Non-pigmented ciliary epithelial cell (primary cell): Measurements from ENCODE around the gene CRYGN.

Experiments
- DNase-seq: peaks from one replicate; pipeline ENCODE4 v3.0.0-alpha.2; 2010; ENCODE audit warnings: low read depth

Gene CRYGN

DNA sequence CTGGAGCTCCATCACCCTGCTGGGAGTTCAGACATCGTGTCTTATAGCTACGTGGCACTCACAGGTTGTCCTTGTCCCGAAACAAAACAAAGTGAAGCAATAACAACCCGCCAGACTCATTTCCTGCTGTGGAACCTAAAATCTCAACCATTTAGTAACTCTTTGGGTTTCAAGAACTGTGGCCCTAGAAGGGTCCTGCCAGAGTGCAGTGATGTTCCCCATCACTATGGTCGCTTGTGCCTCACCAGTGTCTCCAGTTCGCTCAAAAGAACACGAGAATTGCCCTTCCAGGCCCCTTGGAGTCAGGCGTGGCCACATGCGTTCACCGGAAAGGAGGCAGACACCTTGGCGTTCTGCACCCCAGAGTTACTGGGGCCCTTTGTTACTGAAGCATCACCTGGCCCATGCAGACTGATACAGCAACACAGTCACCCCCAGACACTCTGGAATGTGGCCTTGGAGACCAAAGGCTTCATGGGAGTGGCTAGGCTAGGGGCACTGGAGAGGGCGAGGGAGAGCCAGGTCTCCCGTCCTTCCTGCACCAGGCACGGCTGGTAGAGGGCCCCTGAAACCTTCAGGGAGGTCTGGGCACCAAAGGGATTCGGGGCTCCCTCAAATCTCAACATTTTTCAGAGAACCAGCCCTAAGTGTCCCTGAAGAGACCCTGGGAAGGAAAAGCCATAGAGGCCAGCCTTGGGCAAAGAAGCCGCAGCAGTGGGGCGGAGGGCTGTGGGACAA lies 908 bp downstream of the CRYGN start:
- no peak for DNase-seq

DNA sequence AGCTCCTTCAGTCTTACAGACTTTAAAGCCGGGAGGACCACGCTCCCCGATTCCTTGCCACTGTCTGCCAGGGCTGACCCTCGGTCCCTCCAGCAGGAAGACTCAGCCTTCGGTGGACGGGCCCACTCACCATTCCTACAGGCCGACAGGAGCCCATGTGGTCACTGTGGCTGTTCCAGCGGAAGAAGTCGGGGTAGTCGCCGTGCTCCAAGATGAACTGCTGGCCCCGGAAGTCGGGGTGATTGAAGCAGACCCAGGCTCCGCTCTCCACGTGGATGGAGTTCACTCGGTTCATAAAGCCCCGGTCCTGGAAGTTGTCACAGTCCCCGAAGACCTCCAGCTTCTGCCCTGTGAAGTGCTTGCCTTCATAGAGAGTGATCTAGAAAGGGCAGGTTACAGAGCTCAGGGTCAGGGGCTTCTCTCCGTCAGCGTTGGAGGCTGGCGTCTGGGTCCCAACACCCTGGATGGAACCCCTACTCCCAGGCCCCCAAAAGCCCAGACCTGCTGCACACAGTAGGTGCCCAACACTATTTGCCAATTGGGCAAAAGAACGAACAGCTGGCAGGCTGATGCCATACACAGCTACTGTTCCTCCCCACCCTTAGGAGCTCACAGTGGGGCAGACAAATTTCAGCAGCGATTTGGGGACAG lies 1.9 kb downstream of the CRYGN start:
- no peak for DNase-seq

DNA sequence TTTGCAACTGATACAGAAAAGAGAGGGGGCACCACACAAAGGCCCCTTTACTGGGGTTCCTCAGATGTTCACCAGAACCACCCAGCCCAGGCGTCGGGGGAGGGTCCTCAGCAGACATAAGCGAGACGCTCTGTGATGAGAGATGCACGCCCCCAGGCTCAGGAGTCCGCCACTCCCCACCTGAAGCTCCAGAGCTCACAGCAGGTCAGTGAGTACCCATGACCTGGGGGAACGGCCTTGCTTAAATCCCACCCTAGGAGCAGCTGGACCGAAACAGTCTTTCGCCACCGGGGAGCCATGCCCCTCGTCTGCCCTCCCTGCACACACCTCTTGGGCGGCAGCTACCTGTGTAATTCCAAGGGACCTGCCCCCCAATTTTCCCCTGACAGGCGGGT lies 2.8 kb downstream of the CRYGN start:
- no peak for DNase-seq

DNA sequence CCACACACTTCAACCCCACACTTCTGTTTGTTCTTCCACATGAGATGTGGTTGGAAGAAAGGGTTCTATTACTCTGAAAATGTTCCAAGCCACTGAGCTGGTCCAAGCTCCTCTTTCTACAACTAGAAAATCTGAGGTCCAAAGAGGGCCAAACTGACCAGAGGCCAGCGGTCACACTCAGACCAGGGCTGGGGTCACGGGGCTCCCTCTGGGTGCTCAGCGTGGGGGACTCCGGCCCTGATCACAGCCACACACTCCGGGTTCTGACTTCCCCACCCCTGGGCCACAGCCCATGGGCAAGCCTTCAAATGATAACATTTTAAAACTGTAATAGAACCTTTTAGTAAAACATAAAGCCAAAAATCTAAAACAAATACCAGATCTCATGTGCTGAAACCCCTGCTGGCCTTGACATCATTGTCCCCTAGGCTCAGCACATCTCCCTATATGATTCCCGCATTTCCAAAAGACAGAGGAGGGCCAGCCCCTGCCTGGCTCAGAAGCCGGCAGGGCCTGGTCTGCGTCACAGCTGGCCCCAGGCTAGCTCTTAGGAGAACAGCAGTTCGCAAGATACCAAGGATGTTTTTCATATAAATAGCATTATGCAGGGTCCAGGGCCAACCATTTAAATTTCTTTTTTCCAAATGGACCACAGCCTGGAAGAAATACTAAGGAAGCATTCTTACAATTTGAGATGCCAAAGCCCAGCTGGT lies 3.3 kb downstream of the CRYGN start:
- no peak for DNase-seq

DNA sequence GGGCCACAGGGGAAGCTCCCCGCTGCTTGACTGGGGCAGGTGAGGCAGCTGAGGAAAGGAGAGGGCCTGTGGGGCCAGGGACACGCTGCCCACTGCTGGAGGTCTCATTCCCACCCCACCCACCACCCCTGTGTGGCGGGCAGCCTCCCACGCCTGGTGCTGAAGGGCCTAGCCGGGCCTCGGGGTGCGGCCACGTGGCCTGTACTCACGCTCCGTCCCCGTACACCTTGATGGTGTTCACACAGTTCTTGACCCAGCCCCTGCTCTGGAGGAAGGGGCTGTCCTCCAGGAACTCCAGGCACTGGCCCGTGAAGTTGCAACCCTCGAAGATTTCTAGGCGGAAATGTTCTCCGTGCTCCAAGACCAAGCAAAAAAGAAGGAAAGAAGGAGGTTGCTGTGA lies 4.0 kb downstream of the CRYGN start:
- no peak for DNase-seq

DNA sequence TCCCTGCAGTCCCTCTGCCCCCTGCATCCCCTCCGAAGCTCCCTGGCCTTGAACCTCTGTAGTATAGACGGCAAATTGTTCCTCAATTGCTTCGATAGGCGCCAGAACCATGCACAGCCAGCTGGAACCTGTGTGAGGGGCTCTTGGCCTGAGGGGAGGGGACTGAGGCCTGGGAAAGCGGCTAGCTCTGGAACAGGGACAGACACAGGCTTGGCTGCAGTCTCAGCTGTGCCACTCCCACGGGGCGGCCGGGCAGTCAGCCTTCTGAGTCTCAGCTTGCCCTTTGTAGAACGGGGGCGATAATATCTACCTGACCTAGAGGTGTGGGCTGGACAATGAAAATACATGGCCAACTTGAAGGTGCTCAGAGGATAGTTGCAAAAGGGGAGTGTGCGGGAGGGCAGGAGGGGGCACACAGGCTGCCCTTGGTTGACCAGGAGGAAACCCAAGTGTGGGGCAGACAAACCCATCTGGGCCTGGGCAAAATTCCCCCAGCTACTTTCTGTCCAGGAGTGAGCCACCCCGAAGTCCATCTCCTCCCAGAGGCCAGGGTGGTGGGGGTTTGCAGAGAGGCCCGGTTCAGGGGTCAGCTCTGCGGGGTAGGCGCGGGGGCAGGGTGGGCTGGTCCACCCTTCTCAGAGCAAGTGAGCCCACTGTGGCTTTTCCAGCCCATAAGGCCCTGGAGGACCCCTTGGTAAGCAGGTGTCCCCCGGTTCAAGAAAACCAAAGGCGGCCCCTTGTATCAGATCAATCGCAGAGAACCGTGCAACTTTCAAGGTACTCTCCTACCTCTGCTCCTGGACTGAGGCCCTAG lies 4.6 kb downstream of the CRYGN start:
- no peak for DNase-seq

DNA sequence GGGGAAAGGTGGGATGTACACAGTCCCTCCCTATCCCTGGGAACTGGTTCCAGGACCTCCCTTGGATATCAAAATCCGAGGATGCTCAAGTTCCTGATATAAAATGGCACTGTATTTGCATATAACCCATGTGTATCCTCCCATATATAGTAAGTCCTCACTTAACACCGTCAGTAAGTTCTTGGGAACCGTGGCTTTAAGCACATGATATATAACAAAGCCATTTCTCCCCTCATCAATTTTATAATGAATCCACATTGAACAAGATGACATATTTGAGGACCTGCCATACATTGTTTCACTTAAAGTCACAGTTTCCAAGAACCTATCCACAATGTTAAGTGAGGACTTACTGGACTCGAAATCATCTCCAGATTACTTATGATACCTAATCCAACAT lies 5.4 kb downstream of the CRYGN start:
- no peak for DNase-seq

DNA sequence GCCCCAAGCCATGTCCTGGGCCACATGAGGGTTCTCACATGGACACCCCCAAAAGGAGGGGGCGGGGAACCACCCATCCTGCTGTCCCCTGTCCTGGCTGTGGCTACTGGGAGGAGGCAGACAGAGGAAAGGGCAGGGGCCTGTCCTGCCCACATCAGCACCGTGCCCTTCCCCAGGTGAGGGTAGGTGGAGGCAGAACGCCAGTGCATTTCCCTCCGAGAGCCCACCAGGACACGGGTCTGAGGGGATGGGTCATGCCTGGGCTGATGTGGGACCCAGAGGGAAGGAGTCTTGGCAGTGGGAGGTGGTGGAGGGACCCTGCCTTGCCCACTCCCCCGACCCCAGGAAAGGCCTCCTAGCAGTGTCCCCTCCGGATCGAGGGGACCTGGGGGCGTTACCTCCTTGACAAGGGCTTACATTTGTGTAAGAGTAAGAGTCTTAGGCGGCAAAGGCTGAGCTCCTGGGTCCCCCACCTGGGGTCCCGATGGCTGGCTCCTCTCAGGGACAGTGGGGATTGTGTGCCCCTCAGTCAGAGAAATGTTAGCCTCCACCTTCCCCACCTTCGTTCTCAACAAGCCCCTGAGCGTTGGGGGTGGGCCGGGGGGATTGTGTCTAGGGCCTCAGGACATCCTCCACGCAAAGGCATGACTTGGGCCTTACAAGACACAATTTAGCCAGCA lies 6.1 kb downstream of the CRYGN start:
- no peak for DNase-seq

DNA sequence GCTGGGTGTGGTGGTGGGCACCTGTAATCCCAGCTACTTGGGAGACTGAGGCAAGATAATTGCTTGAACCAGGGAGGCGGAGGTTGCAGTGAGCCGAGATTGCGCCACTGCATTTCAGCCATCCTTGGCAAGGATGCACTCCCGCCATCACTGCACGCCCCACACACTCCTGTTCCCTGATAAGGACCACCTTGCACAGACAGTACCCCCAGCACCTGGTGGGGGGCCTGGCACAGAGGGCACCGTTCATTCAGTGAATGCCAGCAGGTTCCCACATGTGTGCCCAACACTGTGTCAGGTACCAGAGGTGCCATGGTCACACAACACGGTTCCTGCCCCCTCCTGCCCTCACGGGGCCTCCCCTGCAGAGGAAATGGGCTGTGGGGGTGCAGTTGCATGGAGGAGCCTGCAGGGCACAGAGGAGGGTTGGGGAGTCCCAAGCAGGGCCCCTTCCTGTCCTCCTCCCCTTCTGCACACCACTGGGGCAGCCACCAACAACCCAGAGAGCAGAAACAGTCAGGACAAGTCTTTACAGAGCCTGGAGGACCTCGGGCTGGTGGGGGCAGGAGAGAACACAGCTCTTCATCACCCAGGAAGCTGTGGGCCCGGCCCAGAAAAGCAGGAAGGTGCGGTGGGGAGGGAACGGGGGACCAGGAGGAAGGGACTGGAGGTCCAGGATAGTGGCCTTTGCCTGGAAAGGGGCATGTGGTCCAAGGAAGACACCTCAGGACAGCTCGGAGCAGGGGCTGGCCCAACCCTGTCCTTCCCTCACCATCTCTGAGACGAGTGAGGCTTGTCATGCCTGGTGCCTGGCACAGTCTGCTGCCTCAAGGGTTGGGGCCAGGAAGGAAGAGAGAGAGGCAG lies 7.1 kb downstream of the CRYGN start:
- no peak for DNase-seq

DNA sequence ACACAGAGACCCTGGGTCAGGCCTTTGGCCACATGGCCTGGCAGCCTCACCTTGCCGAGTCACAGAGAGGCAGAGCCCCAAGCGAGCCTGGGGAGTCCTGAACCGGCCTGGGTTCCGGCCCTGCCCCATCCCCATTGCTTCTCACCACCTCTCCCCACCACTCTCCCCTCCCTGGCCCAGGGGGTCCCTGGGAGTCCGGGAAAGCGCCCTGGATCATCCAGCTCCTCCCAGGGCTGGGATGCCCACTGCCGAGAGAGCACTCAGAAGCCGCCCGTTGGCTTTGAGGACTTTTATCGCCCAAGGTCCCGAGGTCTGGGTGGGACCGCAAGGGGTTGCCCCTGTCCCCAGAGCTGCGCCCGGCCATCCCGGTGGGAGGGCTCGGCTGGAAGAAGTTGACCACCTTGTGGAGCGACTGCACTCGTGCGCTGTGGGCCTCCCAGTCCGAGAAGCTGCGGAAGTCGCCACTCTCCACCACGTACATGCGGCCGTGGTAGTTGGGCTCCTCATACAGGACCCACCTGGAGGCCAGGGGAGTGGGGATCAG lies 8.1 kb downstream of the CRYGN start:
- no peak for DNase-seq

DNA sequence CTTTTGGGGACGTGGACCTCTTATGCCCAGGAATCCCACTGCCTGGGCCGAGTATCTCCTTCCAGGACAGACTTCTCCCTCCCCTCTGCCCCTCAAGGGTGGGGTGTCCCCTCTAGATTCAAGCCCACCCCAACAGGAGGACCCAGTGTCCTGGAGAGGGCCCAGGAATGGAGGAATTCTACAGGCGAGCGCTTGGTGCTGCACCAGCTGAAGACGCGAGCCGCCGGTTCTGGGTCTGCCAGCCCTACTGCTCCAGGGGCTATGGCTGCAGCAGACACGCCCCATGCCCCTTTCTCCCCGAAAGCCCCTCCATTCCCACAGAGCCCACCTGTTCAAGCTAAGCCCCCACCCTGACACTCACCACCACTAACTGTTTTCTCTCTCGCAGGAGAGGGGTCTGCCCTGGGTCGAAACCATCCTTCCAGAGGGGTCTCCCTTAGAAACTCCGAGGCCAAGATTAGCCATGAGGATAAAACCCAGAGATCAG lies 8.6 kb downstream of the CRYGN start:
- DNase-seq = no peak

DNA sequence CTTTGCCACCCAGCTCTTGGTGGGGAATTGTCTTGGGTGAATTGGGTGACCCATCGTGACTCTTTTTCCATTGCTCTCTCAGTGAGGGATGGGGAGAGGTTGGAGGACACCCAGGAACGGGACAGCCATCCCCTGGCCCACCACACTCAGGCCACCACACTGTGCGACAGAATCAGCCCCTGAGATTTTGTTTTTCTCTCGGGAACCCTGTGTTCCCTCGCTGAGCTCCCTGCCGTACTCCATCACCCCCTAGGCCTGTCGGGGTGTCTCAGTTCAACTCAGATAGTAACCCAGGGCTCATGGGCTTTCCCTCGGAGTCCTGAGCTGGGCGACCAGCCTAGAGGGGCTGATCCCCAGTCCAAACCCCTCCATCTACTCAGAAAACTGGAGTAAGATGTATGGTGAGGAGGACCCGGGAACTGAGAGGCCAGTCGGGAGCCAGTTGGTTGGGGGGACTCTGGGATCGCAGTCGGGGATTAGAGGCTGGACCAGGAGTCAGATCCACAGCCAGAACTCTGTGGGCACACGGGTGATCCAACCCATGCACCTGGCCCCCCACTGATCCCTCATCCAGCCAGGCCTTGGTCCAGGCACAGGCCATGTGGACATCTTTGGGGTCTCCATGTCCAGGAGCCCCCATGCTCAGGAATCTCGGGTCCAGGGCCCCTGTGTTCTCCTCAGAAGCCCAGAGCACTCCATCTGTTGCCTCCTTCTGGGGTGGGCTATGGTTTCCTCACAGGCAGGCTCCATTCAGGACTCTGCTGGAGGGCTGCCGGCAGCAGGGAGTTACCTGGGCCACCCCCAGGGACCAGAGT lies 9.3 kb downstream of the CRYGN start:
- DNase-seq = no peak

DNA sequence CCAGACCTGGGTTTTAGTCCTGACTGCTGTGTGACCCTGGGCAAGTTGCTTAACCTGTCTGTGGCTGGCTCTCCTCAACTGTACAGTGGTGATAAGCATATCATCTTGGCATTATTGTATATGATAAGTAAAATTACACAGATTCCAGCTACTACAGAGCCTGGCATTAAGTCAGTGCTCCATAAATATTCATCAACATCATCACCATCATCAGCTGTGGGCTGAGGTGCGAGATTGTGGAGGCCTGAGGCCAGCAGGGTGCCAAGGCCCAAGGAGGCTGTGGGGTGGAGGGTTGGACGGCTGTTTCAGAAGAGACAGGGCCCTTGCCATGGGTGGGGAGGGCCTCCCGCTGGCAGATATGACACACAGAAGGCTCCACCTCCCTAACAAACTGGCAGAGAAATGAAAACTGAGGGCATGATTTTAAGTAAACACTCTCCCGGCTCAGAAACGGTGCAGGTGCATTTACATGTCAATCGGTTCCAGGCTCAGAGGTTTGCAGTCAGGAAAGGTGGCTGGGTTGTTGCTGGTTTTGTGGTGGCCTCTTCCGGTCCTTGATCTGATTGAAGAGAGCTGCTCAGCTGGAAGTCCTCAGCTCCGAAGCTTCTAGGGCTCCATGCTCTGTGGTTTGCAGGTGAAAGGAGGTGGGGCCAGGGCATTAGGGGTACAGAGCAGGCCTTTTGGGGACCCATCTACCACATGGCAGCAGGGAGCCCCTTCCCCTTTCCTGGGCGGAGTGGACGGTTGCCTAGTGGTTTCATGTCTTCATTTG lies 10.2 kb downstream of the CRYGN start:
- DNase-seq = no peak

DNA sequence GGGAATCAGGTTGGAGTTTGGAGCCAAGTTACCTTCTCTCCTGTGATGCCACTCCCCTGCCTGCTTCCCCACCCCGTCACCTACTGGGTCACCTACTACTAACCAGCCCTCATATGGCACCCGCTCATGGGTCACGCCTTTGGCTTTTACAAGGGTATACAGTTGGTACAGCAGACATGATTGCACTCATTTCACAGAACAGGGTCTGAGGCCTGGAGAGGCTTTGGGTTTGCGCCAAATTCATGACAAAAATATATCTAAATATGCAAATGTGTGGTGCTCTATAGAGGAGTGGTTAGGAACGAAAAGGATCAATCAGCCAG lies 10.7 kb downstream of the CRYGN start:
- no peak for DNase-seq

DNA sequence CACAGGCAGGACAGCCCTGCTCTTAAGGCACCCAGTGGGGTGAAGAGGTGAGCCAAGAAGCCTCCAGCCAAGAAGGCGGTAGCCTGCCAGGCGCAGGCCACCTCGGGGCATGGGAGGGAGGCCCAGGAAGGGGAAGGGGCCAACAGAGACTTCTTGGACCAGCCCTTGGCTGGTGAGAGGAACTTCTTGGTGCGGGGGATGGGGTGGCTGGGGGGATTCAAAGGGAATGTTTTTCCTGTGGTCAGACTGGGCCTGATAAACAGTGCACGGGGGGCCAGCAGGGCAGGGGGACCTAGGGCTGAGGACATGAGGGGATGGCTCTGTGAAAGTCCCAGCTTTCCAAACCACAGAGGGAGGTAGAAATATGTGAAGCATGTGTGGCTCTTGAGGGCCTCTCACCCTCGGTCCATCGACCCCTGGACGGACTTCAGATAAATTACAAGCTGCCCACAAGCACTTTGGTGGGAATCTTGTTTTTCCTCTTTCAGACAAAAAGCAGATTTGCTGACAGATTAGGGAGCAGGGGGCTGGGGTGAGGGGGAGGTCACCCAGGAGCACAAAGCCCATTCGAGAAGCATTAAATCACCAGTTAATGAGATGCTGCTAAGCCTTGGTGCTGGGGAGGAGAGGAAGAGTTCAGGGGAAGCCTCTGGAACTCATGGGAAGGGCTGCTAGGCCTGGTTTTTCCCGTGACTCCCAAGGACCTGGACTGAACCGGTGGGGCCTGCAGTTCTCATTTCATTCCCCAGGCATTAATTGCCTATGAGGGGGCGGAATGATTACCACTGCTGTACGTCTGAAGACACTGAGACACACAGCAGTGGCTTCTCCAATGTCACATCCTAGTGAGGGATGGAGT lies 11.3 kb downstream of the CRYGN start:
- DNase-seq = no peak

DNA sequence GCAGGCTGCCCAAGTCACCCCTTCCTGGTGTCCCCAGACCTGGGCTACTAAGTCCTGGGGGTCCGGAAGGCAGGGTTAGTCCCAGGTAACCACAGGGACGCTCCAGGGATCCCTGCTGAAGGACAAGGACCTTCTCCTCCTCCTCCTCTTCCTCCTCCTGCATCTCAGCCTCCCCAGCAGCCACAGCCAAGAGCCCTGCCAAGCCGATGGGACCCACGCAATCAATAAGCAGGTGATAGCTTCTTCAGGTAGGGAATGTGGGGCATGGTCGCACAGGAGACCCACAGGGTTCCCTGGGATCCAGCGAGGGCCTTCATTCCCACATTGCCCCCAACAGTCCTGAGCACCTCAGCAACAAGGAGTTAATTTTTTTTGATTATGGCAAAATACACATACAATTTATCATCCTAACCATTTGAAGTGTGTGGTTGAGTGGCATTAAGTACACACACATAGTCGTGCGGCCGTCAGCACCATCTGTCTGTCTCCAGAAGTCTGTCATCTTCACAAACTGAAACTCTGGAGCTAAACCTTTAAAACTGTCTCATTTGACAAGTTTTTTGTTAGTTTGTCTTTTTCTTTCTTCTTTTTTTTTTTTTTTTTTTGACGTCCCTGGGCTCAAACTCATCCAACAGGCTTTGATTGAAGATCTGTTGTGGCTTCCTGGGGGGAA lies 12.1 kb downstream of the CRYGN start:
- no peak for DNase-seq

DNA sequence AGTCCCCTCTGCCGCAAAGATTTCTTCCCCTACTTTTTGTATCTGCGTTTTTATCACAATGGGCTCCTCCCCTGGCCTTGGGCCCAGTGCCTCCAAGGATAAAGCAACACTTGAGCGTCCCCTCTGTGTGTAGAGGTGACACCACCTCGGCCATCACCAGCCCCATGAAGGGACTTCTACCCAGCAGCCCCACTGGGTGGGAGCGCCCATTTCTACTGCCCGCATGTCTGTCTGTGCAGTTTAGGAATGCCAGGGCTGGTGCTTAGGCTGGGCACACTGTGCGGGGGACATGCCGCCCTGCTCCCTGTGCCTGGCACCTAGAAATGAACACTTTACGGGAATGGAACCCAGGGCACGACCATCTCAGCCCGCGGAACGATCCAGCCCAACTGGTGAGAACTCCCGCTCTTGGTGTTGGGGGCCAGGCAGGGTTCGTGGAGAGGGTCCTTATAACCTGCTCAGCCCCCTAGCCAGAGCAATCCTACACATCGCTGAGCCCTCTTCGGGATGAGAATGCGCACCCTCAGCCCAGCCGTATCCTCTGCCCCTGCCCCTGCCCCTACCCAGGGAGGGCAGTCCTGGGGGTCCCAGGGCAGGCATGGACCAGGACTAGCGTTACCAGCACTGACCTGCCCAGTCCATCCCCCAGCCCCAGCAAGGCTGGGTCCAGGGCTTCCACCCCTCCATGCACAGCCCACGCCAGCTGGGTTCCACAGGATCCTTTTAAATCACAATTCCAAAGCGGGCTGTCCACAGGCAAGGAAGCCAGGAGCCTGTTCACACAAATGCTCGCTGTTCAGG lies 12.8 kb downstream of the CRYGN start:
- no peak for DNase-seq
